IMR-90 (cell line): ENCODE results near the gene UBE2S. TPM values are rescaled to one million over a fixed set of nuclear protein-coding genes. Genes with fewer than 3 reads are reported as not detected.

Source experiments
- ATAC-seq: fragments of 200-7000 bp; cut with Tn5 transposase; 2 replicates; pipeline ENCODE4 v1.9.1; 2020; ENCODE audit warnings: low read depth, mild to moderate bottlenecking, moderate library complexity
- BruUV-seq: library from RNA; stranded (reverse); fragments of 400-500 nt; replicated peaks from 2 replicates; lab custom pipeline; 2021; lab: Mats Ljungman, UMichigan
- CTCF ChIA-PET: fragments of 300-600 bp; formaldehyde crosslinking; extraction: SDS; loops from one replicate; lab custom pipeline; 2021; ENCODE audit warnings: antibody characterized with exemption; lab: Yijun Ruan, JAX
- POLR2A ChIA-PET: fragments of 300-600 bp; sonication (Branson Sonifier 250); formaldehyde crosslinking; loops from one replicate; lab custom pipeline; 2022; ENCODE audit warnings: antibody characterized with exemption; ENCODE audit not compliant: unreplicated experiment; lab: Charles Lee
- DNase-seq: peaks from one replicate; pipeline ENCODE4 v3.0.0; 2013
- H2AFZ ChIP-seq: replicated peaks from 2 replicates; pipeline ENCODE3; 2013; ENCODE audit warnings: low read length, mild to moderate bottlenecking; ENCODE audit not compliant: poor library complexity
- H2AK5ac ChIP-seq: 2 replicates; pipeline ENCODE4 v1.6.1; 2013; ENCODE audit warnings: low read depth, low read length, inconsistent platforms
- H2AK9ac ChIP-seq: replicated peaks from 2 replicates; pipeline ENCODE3; 2013; ENCODE audit warnings: mild to moderate bottlenecking, low read depth, low read length, moderate library complexity; ENCODE audit not compliant: poor library complexity
- H2BK120ac ChIP-seq: 2 replicates; pipeline ENCODE4 v1.6.1; 2013; ENCODE audit warnings: low read depth, low read length, inconsistent platforms
- H2BK15ac ChIP-seq: 3 replicates; pipeline ENCODE4 v1.6.1; 2013; ENCODE audit warnings: low read depth, low read length, inconsistent platforms
- H2BK20ac ChIP-seq: 2 replicates; pipeline ENCODE4 v1.6.1; 2013; ENCODE audit warnings: low read depth, mild to moderate bottlenecking, inconsistent platforms, low read length, moderate library complexity
- H2BK5ac ChIP-seq: 2 replicates; pipeline ENCODE4 v1.6.1; 2013; ENCODE audit warnings: mild to moderate bottlenecking, low read depth, low read length, inconsistent platforms; ENCODE audit not compliant: poor library complexity, severe bottlenecking
- H3K14ac ChIP-seq: replicated peaks from 2 replicates; pipeline ENCODE4 v1.6.1; 2013; ENCODE audit warnings: low read depth, low read length, inconsistent platforms
- H3K18ac ChIP-seq: 2 replicates; pipeline ENCODE4 v1.6.1; 2013; ENCODE audit warnings: low read depth, low read length, control low read depth
- H3K23ac ChIP-seq: 2 replicates; pipeline ENCODE4 v1.6.1; 2013; ENCODE audit warnings: low read depth, low read length, inconsistent platforms
- H3K27ac ChIP-seq: 2 replicates; pipeline ENCODE4 v1.5.1; 2013; ENCODE audit warnings: mild to moderate bottlenecking, control low read depth, low read length; ENCODE audit not compliant: insufficient read depth
- H3K27me3 ChIP-seq: 2 replicates; pipeline ENCODE4 v1.6.1; 2013; ENCODE audit warnings: low read length; ENCODE audit not compliant: control insufficient read depth, insufficient read depth
- H3K36me3 ChIP-seq: 2 replicates; pipeline ENCODE4 v1.6.1; 2013; ENCODE audit warnings: low read length, mixed read lengths; ENCODE audit not compliant: control insufficient read depth, insufficient read depth
- H3K4ac ChIP-seq: 2 replicates; pipeline ENCODE4 v1.6.1; 2013; ENCODE audit warnings: low read depth, low read length, inconsistent platforms
- H3K4me1 ChIP-seq: 2 replicates; pipeline ENCODE4 v1.6.1; 2013; ENCODE audit warnings: low read length, mixed read lengths; ENCODE audit not compliant: control insufficient read depth, insufficient read depth
- H3K4me2 ChIP-seq: 2 replicates; pipeline ENCODE4 v1.6.1; 2013; ENCODE audit warnings: low read depth, mild to moderate bottlenecking, control low read depth, low read length, moderate library complexity
- H3K4me3 ChIP-seq: 2 replicates; pipeline ENCODE4 v1.5.1; 2013; ENCODE audit warnings: low read depth, mild to moderate bottlenecking, control low read depth, low read length, moderate library complexity; ENCODE audit not compliant: insufficient read depth
- H3K56ac ChIP-seq: 2 replicates; pipeline ENCODE4 v1.6.1; 2013; ENCODE audit warnings: low read length, inconsistent platforms; ENCODE audit not compliant: insufficient read depth; ENCODE audit errors: extremely low read depth
- H3K79me1 ChIP-seq, 2 experiments: 2 replicates each; pipeline ENCODE4 v1.6.1; 2013; ENCODE audit warnings: low read length in 2 of 2, inconsistent platforms in 1 of 2, low read depth in 1 of 2
- H3K9ac ChIP-seq: 2 replicates; pipeline ENCODE4 v1.6.1; 2013; ENCODE audit warnings: low read depth, low read length, control low read depth
- H3K9me1 ChIP-seq: 2 replicates; pipeline ENCODE4 v1.6.1; 2013; ENCODE audit warnings: low read length, inconsistent platforms; ENCODE audit not compliant: insufficient read depth
- H3K9me3 ChIP-seq: 2 replicates; pipeline ENCODE4 v1.6.1; 2013; ENCODE audit warnings: low read length; ENCODE audit not compliant: control insufficient read depth, insufficient read depth
- H4K20me1 ChIP-seq: 2 replicates; pipeline ENCODE4 v1.6.1; 2013; ENCODE audit warnings: low read length, inconsistent platforms; ENCODE audit not compliant: insufficient read depth
- H4K5ac ChIP-seq: 2 replicates; pipeline ENCODE4 v1.6.1; 2013; ENCODE audit warnings: mild to moderate bottlenecking, low read depth, low read length, control low read depth
- H4K8ac ChIP-seq, 2 experiments: 2 replicates each; pipeline ENCODE4 v1.6.1; 2013; ENCODE audit warnings: low read depth in 2 of 2, low read length in 2 of 2, control low read depth in 1 of 2, inconsistent platforms in 1 of 2
- H4K91ac ChIP-seq: 2 replicates; pipeline ENCODE4 v1.6.1; 2013; ENCODE audit warnings: low read depth, low read length, inconsistent platforms; ENCODE audit not compliant: insufficient read depth
- CEBPB ChIP-seq: IDR thresholded peaks from 2 replicates; pipeline ENCODE4 v1.6.1; 2012; ENCODE audit warnings: low read depth, low read length, improper control_type of control experiment
- MAFK ChIP-seq: IDR thresholded peaks from 2 replicates; pipeline ENCODE4 v1.6.1; 2012; ENCODE audit warnings: low read depth, low read length, improper control_type of control experiment
- MAZ ChIP-seq: IDR thresholded peaks from 2 replicates; pipeline ENCODE4 v1.6.1; 2012; ENCODE audit warnings: low read depth, mild to moderate bottlenecking, low read length, improper control_type of control experiment, moderate library complexity, borderline replicate concordance
- MXI1 ChIP-seq: IDR thresholded peaks from 2 replicates; pipeline ENCODE4 v1.6.1; 2012; ENCODE audit warnings: low read depth, mild to moderate bottlenecking, low read length, moderate library complexity, borderline replicate concordance
- POLR2A ChIP-seq: IDR thresholded peaks from 2 replicates; pipeline ENCODE4 v1.6.1; 2012; ENCODE audit warnings: mild to moderate bottlenecking, low read depth, low read length
- RAD21 ChIP-seq: IDR thresholded peaks from 2 replicates; pipeline ENCODE4 v1.6.1; 2012; ENCODE audit warnings: low read length, improper control_type of control experiment
- WGBS, 2 experiments: methylation state at CpG; one replicate each; pipeline versions ENCODE4 v1.1.5 to v1.1.7; 2013; ENCODE audit warnings: missing lambda C conversion rate in 2 of 2; ENCODE audit not compliant: insufficient read length in 1 of 2; ENCODE audit errors: extremely low coverage in 2 of 2; 5-methylcytosine and 5-hydroxymethylcytosine counted together
- dilution Hi-C: fragments of 300-500 bp; cut with HindIII; formaldehyde crosslinking; loops from one replicate; pipeline ENCODE4 v1.14.3; 2018; ENCODE audit warnings: low sequenced_read_pairs; ENCODE audit not compliant: unreplicated experiment
- in situ Hi-C: fragments of 300-500 bp; cut with MboI; formaldehyde crosslinking; loops from 3 replicates; pipeline ENCODE4 v1.14.3; 2019; ENCODE audit warnings: low sequenced_read_pairs, inconsistent platforms, mixed read lengths
- intact Hi-C: fragments of 100-400 bp; cut with micrococcal nuclease; formaldehyde crosslinking; loops from 2 replicates; pipeline ENCODE4 v1.10.0; 2022
- polyA plus RNA-seq, 3 experiments: library from polyadenylated mRNA; depleted of rRNA; stranded (reverse); fragments of >200 nt; gene quantifications; 2 replicates each; pipeline ENCODE4 v1.2.3, GENCODE V29; 2012; ENCODE audit warnings: low replicate concordance in 1 of 3
- total RNA-seq: library from RNA; depleted of rRNA; stranded (reverse); fragments of >200 nt; gene quantifications from 2 replicates; pipeline ENCODE4 v1.2.3, GENCODE V29; 2012
- TF ChIP-seq, protein P1 (sequence below): fragments of 150-350 bp; IDR thresholded peaks from 2 replicates; pipeline ENCODE4 v1.6.1; 2017; ENCODE audit warnings: mild to moderate bottlenecking, antibody characterized with exemption, low read length, low read depth

UBE2S gene
- total and polyA plus RNA-seq, 2 of the 4 experiments (the other 2 are of a cell fraction) = 69.5 to 104 TPM

DNA sequence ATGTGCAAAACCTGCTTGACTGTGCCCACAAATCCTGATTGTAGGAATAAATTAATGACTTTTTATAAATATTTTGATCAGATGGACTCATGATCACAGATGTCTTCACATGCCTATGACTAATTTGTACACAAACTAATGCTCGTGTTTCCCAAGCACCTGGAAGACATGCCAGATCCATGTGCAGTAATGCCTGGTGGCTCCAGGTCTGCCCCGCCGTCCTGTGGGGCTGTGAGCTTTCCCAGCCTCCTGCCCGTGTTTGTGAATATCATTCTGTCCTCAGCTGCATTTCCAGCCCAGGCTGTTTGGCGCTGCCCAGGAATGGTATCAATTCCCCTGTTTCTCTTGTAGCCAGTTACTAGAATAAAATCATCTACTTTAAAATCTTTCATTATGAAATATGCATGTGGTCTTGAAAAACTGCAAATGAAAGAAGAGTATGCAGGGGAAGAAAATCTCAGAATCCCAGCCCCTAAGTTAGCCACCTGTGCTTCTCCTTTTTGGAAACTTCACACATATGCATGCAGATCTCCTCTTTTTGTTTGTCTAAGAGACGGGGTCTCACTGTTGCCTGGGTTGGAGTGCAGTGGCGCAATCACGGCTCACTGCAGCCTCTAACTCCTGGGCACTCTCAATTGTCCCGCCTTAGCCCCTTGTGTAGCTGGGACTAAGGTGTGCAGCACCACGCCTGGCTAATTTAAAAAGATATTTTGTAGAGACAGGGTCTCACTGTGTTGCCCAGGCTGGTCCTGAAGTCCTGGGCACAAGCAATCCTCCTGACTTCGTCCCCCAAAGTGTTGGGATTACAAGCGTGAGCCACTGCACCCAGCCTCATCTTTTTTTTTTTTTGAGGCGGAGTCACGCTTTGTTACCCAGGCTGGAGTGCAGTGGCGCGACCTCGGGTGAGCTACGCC, 15.6 kb downstream of the UBE2S start:
- Histone ChIP-seq H3K14ac (no peak overlapping the region), H2AFZ (no peak overlapping the region), H2AK9ac (peak overlapping the region; percentile 57), H3K79me1 (peaks cover 19 to 60% of the 10 kb centered on the region in 2 experiments), H4K91ac (no peak overlapping the region), H2BK5ac (peak overlapping the region; percentile 52), H2AK5ac (0 out of 2 replicates have a peak overlapping the region, but pooled peaks have one; percentile 18), H2BK15ac (no peak overlapping the region), H4K5ac (no peak overlapping the region), H3K27me3 (no peaks in the 10 kb centered on the region), H3K36me3 (peaks cover 42% of the 10 kb centered on the region), H4K8ac (peak overlapping the region in 1 of 2 experiments; percentile 21; a peak in 1 of 4 replicates), H3K4me2 (no peak overlapping the region), H3K4me3 (no peak overlapping the region), H2BK120ac (no peak overlapping the region), H3K9me1 (peaks cover 31% of the 10 kb centered on the region), H2BK20ac (no peak overlapping the region), H3K4me1 (peaks cover 36% of the 10 kb centered on the region), H3K56ac (no peak overlapping the region), H3K27ac (no peak overlapping the region), H3K4ac (no peak overlapping the region), H3K9ac (no peak overlapping the region), H4K20me1 (peaks cover 62% of the 10 kb centered on the region), H3K18ac (no peak overlapping the region), H3K9me3 (no peaks in the 10 kb centered on the region), H3K23ac (peak overlapping the region; percentile 73; the same call in 1 of the 2 replicates)
- peak; percentile 7; the same call in 1 of the 2 replicates for ATAC-seq
- no peak for TF ChIP-seq RAD21
- TF ChIP-seq CEBPB = peak; percentile 59; the same call in 1 of the 2 replicates
- TF ChIP-seq, protein P1, sequence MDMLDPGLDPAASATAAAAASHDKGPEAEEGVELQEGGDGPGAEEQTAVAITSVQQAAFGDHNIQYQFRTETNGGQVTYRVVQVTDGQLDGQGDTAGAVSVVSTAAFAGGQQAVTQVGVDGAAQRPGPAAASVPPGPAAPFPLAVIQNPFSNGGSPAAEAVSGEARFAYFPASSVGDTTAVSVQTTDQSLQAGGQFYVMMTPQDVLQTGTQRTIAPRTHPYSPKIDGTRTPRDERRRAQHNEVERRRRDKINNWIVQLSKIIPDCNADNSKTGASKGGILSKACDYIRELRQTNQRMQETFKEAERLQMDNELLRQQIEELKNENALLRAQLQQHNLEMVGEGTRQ = no peak
- peak; percentile 52; the same call in 1 of the 2 replicates for TF ChIP-seq MXI1
- no peak for TF ChIP-seq MAFK
- TF ChIP-seq MAZ = no peak
- peak; percentile 10; the same call in 1 of the 2 replicates for TF ChIP-seq POLR2A
- in situ Hi-C loops (no loop called here), intact Hi-C loops (no loop called here), dilution Hi-C loops (no loop called here)
- ChIA-PET POLR2A (interaction anchor here (0.7 kb wide), 1 partner anchor 25 kb away, joined by 3 read pairs; no protein-coding TSS in a partner anchor), CTCF (interaction anchor here (0.6 kb wide), 1 partner anchor 32 kb away, joined by 3 read pairs; no protein-coding TSS in a partner anchor)
- BruUV-seq = no TSS peak
- DNase-seq = peak; percentile 77
- WGBS, 2 experiments = 49% methylated on average over 4 of the region's 18 CpGs; no CpG with 5 or more reads in 1 of the 2 experiments
